Measurements from ENCODE around the gene PTPRU.

GRCh38 chr1:29344336-29344735 is 108.0 kb downstream of the PTPRU start:
- TF ChIP-seq ZNF274 (IDR thresholded peaks at IDR 0.05; ENCODE audit: low read depth, low read length) (no peak), YY1 (IDR thresholded peaks at IDR 0.05; ENCODE audit: insufficient read depth, insufficient read length) (no peak), SUZ12 (IDR thresholded peaks at IDR 0.05; ENCODE audit: extremely low read depth, insufficient read depth, insufficient read length) (no peak)
